ENCODE measurements around the gene SYTL3. TPM values are rescaled to one million over a fixed set of nuclear protein-coding genes. Genes with fewer than 3 reads are reported as not detected.

SYTL3 gene
- total and polyA plus RNA-seq, 2 donors from 2014 or later = 3.1 to 16.0 TPM

DNA sequence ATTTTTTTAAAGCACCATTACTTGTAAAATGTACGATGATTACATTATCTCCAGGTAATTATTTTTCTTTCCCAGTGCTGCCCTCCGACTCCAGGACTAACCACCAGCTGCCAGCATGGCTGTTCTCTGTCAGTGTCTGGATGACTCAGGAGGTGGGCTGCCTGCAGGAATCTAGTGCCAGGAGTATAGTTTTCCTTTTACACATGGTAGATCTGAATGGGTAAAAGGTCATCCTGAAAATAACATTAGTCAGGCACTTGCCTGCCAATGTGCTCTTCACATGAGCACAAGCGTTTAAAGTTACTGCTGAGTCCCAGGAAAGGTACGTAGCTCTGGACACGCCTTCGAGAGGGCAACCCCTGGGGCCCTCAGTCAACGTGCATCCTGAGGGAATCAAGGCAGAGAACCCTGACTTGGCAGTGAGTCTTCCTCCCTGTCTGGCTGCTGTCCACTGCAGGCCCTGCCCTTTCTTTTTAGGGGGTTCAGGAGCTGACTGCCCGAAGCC, 7.7 kb upstream of the SYTL3 start:
- TF ChIP-seq CTCF (IDR thresholded peaks at IDR 0.05; ENCODE audit: borderline replicate concordance, extremely low read depth, insufficient read depth) = no peak
- DNase-seq (peak in 2 of 5 donors; percentile 37 to 51), FAIRE-seq (no peak)
- H3K9ac ChIP-seq (ENCODE audit: low read length in 3 of 3) = peak overlapping the region in 1 of 3 donors; percentile 57
- H3K4me3 ChIP-seq (ENCODE audit: low read length in 3 of 3) = peak overlapping the region in 1 of 3 donors; percentile 76
- peaks cover 0 to 10% (median 4%) of the 10 kb centered on the region in 3 donors for H3K36me3 ChIP-seq (ENCODE audit: control insufficient read depth in 2 of 3, insufficient read depth in 3 of 3, low read length in 3 of 3)
- H3K4me1 ChIP-seq (ENCODE audit: control insufficient read depth in 2 of 3, insufficient read depth in 2 of 3, low read depth in 1 of 3, low read length in 3 of 3) = peaks cover 0 to 19% (median 14%) of the 10 kb centered on the region in 3 donors
- H3K27me3 ChIP-seq (ENCODE audit: control insufficient read depth, insufficient read depth, low read length) = no peaks in the 10 kb centered on the region
- H3K27ac ChIP-seq (ENCODE audit: low read depth in 2 of 2, low read length in 2 of 2) = peak overlapping the region; percentile 49 to 63
- no peaks in the 10 kb centered on the region for H3K9me3 ChIP-seq (ENCODE audit: control insufficient read depth in 2 of 3, insufficient read depth in 1 of 3, low read length in 3 of 3)
- intact Hi-C loops (cut with DNase I) = no loop called here

DNA sequence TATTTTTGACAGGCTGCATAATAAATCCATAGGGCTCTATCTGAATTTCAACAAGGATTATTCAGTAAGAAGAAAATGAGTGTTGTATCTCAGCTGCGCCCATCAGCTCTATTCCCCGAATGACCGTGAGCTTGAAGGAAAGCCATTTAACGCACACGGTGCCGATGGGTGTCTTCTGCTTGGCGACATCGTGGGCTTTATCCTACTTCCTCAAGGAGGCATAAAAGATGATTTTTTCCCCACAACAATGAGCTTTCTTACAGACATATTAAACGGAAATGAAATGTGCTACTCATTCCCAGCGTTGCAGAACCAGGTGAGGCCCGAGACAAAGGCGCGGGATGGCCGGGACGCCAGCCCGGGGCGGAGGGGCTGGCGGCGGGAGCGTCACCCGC, 6.0 kb upstream of the SYTL3 start:
- no peaks in the 10 kb centered on the region for H3K9me3 ChIP-seq (ENCODE audit: control insufficient read depth in 2 of 3, insufficient read depth in 1 of 3, low read length in 3 of 3)
- DNase-seq = no peak
- intact Hi-C loops (cut with DNase I) = no loop called here
- peak overlapping the region; percentile 76 to 86 (median 84) for H3K4me3 ChIP-seq (ENCODE audit: low read length in 3 of 3)
- H3K9ac ChIP-seq (ENCODE audit: low read length in 3 of 3) = peak overlapping the region; percentile 82 to 90 (median 86)
- H3K27ac ChIP-seq (ENCODE audit: low read depth in 2 of 2, low read length in 2 of 2) = peak overlapping the region; percentile 94 to 97
- no peak for TF ChIP-seq CTCF (IDR thresholded peaks at IDR 0.05; ENCODE audit: borderline replicate concordance, extremely low read depth, insufficient read depth)
- H3K36me3 ChIP-seq (ENCODE audit: control insufficient read depth in 2 of 3, insufficient read depth in 3 of 3, low read length in 3 of 3) = peaks cover 0 to 4% (median 0%) of the 10 kb centered on the region in 3 donors
- H3K27me3 ChIP-seq (ENCODE audit: control insufficient read depth, insufficient read depth, low read length) = no peaks in the 10 kb centered on the region
- peaks cover 0 to 21% (median 14%) of the 10 kb centered on the region in 3 donors for H3K4me1 ChIP-seq (ENCODE audit: control insufficient read depth in 2 of 3, insufficient read depth in 2 of 3, low read depth in 1 of 3, low read length in 3 of 3)
- no peak for FAIRE-seq

- Histone ChIP-seq H3K27me3 (ENCODE audit: control insufficient read depth, insufficient read depth, low read length) (no peaks in the 10 kb centered on the region), H3K4me3 (ENCODE audit: low read length in 3 of 3) (peak within 1 kb of the TSS; percentile 76 to 86 (median 84)), H3K9me3 (ENCODE audit: control insufficient read depth in 2 of 3, insufficient read depth in 1 of 3, low read length in 3 of 3) (no peaks in the 10 kb centered on the region), H3K9ac (ENCODE audit: low read length in 3 of 3) (peak within 1 kb of the TSS; percentile 82 to 90 (median 86)), H3K4me1 (ENCODE audit: control insufficient read depth in 2 of 3, insufficient read depth in 2 of 3, low read depth in 1 of 3, low read length in 3 of 3) (peaks cover 0 to 26% (median 18%) of the 10 kb centered on the region in 3 donors), H3K27ac (ENCODE audit: low read depth in 2 of 2, low read length in 2 of 2) (peak within 1 kb of the TSS; percentile 94 to 97), H3K36me3 (ENCODE audit: control insufficient read depth in 2 of 3, insufficient read depth in 3 of 3, low read length in 3 of 3) (peaks cover 0 to 4% (median 0%) of the 10 kb centered on the region in 3 donors)
- no peak for TF ChIP-seq CTCF (IDR thresholded peaks at IDR 0.05; ENCODE audit: borderline replicate concordance, extremely low read depth, insufficient read depth)
- no peak for FAIRE-seq
- peak; percentile 96 to 98 (median 98) for DNase-seq
- intact Hi-C loops (cut with DNase I) = no loop called here
These were observed 5.4 kb upstream of the SYTL3 start, which contains the start of gene DYNLT1 for GRCh38 chr6:158644231-158645063. TSS of gene DYNLT1 (minus strand) at chr6:158644743. CDS start at chr6:158644708, 35 bp downstream.
